Measurements from ENCODE around the gene SLC4A7. TPM values are rescaled to one million over a fixed set of nuclear protein-coding genes. Genes with fewer than 3 reads are reported as not detected.

Gene SLC4A7
- total RNA-seq, 1 experiment from 2014 or later, result 90.8 TPM

- TF ChIP-seq ZNF532 (CRISPR knock-in tag; IDR thresholded peaks at IDR 0.05; ENCODE audit: borderline replicate concordance), result no peak
- peak; percentile 72; the same call in 1 of the 2 replicates for TF ChIP-seq FOXK1 (CRISPR knock-in tag; IDR thresholded peaks at IDR 0.05)
- 0 out of 2 replicates have a peak, but pooled peaks have one; percentile 31 for TF ChIP-seq USF1 (CRISPR knock-in tag; IDR thresholded peaks at IDR 0.05)
- no peak for TF ChIP-seq SMAD3 (CRISPR knock-in tag; IDR thresholded peaks at IDR 0.05; ENCODE audit: borderline replicate concordance)
- TF ChIP-seq E2F1 (CRISPR knock-in tag; IDR thresholded peaks at IDR 0.05), result no peak
- TF ChIP-seq RORB (CRISPR knock-in tag; IDR thresholded peaks at IDR 0.05), result no peak
- TF ChIP-seq NFYB (CRISPR knock-in tag; conservative IDR thresholded peaks at IDR 0.05; ENCODE audit: low read depth), result peak; percentile 97
These were observed 115.2 kb downstream of the SLC4A7 start, which contains the start of gene NEK10 (continued) for GRCh38 chr3:27368831-27369607.

GRCh38 chr3:27366062-27366591 is 118.1 kb downstream of the SLC4A7 start:
- ChIA-PET POLR2A (no interaction called here), CTCF (no interaction called here)
- Mint-ChIP-seq H3K27me3 (ENCODE audit: low read depth) (peaks cover 11% of the 10 kb centered on the region), H3K9me3 (no peaks in the 10 kb centered on the region), H3K4me3 (no peak overlapping the region), H3K27ac (no peak overlapping the region), H3K4me1 (peaks cover 11% of the 10 kb centered on the region), H3K36me3 (no peaks in the 10 kb centered on the region)
- no peak for TF ChIP-seq KAT7 (CRISPR knock-in tag; IDR thresholded peaks at IDR 0.05; ENCODE audit: borderline replicate concordance)
- DNase-seq (ENCODE audit: low spot score) (no peak), ATAC-seq (no peak)

GRCh38 chr3:27360113-27361078 is 123.8 kb downstream of the SLC4A7 start:
- DNase-seq (ENCODE audit: low spot score), result no peak
- H3K4me3 Mint-ChIP-seq, result no peak overlapping the region
- CTCF ChIA-PET, result no interaction called here
- no peaks in the 10 kb centered on the region; the same call in 1 of the 2 replicates for H3K27me3 Mint-ChIP-seq (ENCODE audit: low read depth)
- H3K4me1 Mint-ChIP-seq, result peaks cover 19% of the 10 kb centered on the region
- POLR2A ChIA-PET, result no interaction called here
- H3K36me3 Mint-ChIP-seq, result no peaks in the 10 kb centered on the region
- no peak for ATAC-seq
- 0 out of 2 replicates have a peak overlapping the region, but pooled peaks have one; percentile 1 for H3K27ac Mint-ChIP-seq
- peaks cover 10% of the 10 kb centered on the region for H3K9me3 Mint-ChIP-seq
- no peak for TF ChIP-seq TP53 (CRISPR knock-in tag; IDR thresholded peaks at IDR 0.05)
- TF ChIP-seq GABPB1 (CRISPR knock-in tag; IDR thresholded peaks at IDR 0.05), result peak; percentile 97; the same call in 1 of the 2 replicates

- H3K4me1 Mint-ChIP-seq, result peaks cover 36% of the 10 kb centered on the region
- ATAC-seq (no peak), DNase-seq (ENCODE audit: low spot score) (no peak)
- H3K36me3 Mint-ChIP-seq, result no peaks in the 10 kb centered on the region
- H3K27ac Mint-ChIP-seq, result no peak overlapping the region
- peaks cover 11% of the 10 kb centered on the region for H3K9me3 Mint-ChIP-seq
- POLR2A ChIA-PET, result no interaction called here
- CTCF ChIA-PET, result interaction anchor here (0.5 to 1.4 kb wide), 18 partner anchors 9 to 364 kb away, joined by 3 to 25 read pairs (median 4); partner anchors contain the start of genes EOMES and NEK10
- no peaks in the 10 kb centered on the region; the same call in 1 of the 2 replicates for H3K27me3 Mint-ChIP-seq (ENCODE audit: low read depth)
- H3K4me3 Mint-ChIP-seq, result no peak overlapping the region
- TF ChIP-seq ZNF121 (CRISPR knock-in tag; IDR thresholded peaks at IDR 0.05) (no peak), USF2 (CRISPR knock-in tag; IDR thresholded peaks at IDR 0.05) (no peak), RELA (CRISPR knock-in tag; IDR thresholded peaks at IDR 0.05; ENCODE audit: borderline replicate concordance) (no peak), ZNF317 (CRISPR knock-in tag; IDR thresholded peaks at IDR 0.05; ENCODE audit: borderline replicate concordance, low read depth) (no peak), ZNF671 (CRISPR knock-in tag; IDR thresholded peaks at IDR 0.05) (no peak), PRRX2 (CRISPR knock-in tag; IDR thresholded peaks at IDR 0.05) (no peak), IRF2 (CRISPR knock-in tag; IDR thresholded peaks at IDR 0.05; ENCODE audit: borderline replicate concordance, low read depth) (no peak), JUN (CRISPR knock-in tag; IDR thresholded peaks at IDR 0.05) (no peak), RORB (CRISPR knock-in tag; IDR thresholded peaks at IDR 0.05) (no peak), FOXP1 (CRISPR knock-in tag; IDR thresholded peaks at IDR 0.05; ENCODE audit: borderline replicate concordance) (no peak), MXD4 (CRISPR knock-in tag; IDR thresholded peaks at IDR 0.05; ENCODE audit: borderline replicate concordance) (no peak), NR3C1 (CRISPR knock-in tag; conservative IDR thresholded peaks at IDR 0.05; ENCODE audit: low read depth) (no peak)
These were observed 125.8 kb downstream of the SLC4A7 start for GRCh38 chr3:27358372-27358771.

Data from WTC11 (cell line).